ENCODE results near the gene HECW1. TPM values are rescaled to one million over a fixed set of nuclear protein-coding genes. Genes with fewer than 3 reads are reported as not detected.

The HECW1 gene
- total and polyA plus RNA-seq, 2 donors (not counting 1 experiment from before 2014, with no cell fraction given), result not detected

DNA sequence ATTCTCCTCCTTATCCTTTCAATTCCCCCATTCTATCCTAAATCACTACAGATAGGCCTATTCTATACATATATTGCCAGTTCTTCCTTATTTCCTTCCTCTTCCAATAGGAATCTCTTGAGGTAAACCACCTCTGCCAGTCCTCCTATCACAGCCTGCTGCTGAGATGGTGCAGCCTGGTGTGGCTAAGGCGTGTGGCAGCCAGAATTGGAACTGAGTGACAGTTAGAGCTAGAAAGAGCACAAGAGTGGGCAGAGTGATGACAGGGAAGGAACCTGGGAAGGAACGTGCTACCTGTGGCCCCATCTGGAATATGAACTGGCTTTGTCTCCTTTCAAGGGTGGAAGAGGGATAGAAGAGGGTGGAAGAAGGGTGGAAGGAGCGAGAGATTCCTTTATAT is 187.7 kb downstream of the HECW1 start:
- H3K4me3 ChIP-seq (ENCODE audit: control extremely low read depth in 1 of 5, extremely low read depth in 1 of 5, insufficient read depth in 1 of 5, low read depth in 2 of 5, low read length in 4 of 5), result no peak overlapping the region
- ChIA-PET CTCF (no interaction called here), POLR2A (no interaction called here)
- no peaks in the 10 kb centered on the region for H3K4me1 ChIP-seq (ENCODE audit: control insufficient read depth in 2 of 2, insufficient read depth in 2 of 2, low read length in 2 of 2)
- peaks cover 0 to 3% (median 0%) of the 10 kb centered on the region in 4 experiments for H3K27me3 ChIP-seq (replicated peaks in 1 of 4; ENCODE audit: control extremely low read depth in 1 of 4, control insufficient read depth in 3 of 4, insufficient read depth in 4 of 4, low read length in 3 of 4)
- no peak overlapping the region for H3K4me2 ChIP-seq (replicated peaks; ENCODE audit: low read depth, low read length, poor library complexity, severe bottlenecking)
- no peak overlapping the region for H3K27ac ChIP-seq (ENCODE audit: low read length in 2 of 2)
- H2AFZ ChIP-seq (ENCODE audit: insufficient read depth, low read depth, low read length, poor library complexity, severe bottlenecking), result no peak overlapping the region
- 74% methylated on average over 2 of the region's 3 CpGs for WGBS (ENCODE audit: insufficient coverage)
- no peaks in the 10 kb centered on the region for H3K9me3 Mint-ChIP-seq (ENCODE audit: insufficient read depth)
- H3K4me1 Mint-ChIP-seq, result no peaks in the 10 kb centered on the region
- H3K9ac ChIP-seq (ENCODE audit: low read length), result no peak overlapping the region
- H3K79me2 ChIP-seq (ENCODE audit: control insufficient read depth, insufficient read depth, low read length), result no peaks in the 10 kb centered on the region
- no peaks in the 10 kb centered on the region for H3K36me3 ChIP-seq (replicated peaks in 1 of 2; ENCODE audit: control extremely low read depth in 1 of 2, control insufficient read depth in 1 of 2, extremely low read depth in 1 of 2, insufficient read depth in 2 of 2, low read length in 1 of 2)
- TF ChIP-seq EZH2 (IDR thresholded peaks at IDR 0.05; ENCODE audit: borderline replicate concordance, insufficient read depth, low read depth, low read length, poor library complexity, severe bottlenecking), result no peak
- TF ChIP-seq, protein P1, sequence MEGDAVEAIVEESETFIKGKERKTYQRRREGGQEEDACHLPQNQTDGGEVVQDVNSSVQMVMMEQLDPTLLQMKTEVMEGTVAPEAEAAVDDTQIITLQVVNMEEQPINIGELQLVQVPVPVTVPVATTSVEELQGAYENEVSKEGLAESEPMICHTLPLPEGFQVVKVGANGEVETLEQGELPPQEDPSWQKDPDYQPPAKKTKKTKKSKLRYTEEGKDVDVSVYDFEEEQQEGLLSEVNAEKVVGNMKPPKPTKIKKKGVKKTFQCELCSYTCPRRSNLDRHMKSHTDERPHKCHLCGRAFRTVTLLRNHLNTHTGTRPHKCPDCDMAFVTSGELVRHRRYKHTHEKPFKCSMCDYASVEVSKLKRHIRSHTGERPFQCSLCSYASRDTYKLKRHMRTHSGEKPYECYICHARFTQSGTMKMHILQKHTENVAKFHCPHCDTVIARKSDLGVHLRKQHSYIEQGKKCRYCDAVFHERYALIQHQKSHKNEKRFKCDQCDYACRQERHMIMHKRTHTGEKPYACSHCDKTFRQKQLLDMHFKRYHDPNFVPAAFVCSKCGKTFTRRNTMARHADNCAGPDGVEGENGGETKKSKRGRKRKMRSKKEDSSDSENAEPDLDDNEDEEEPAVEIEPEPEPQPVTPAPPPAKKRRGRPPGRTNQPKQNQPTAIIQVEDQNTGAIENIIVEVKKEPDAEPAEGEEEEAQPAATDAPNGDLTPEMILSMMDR (IDR thresholded peaks at IDR 0.05), result no peak
- no peak for DNase-seq
- peaks cover 30% of the 10 kb centered on the region for H3K27me3 Mint-ChIP-seq
- H3K27ac Mint-ChIP-seq, result no peak overlapping the region
- no peak for ATAC-seq (ENCODE audit: low read depth)
- no peaks in the 10 kb centered on the region for H4K20me1 ChIP-seq (ENCODE audit: control insufficient read depth, insufficient read depth, low read length, poor library complexity, severe bottlenecking)
- intact Hi-C loops (cut with micrococcal nuclease), result no loop called here
- H3K4me3 Mint-ChIP-seq, result no peak overlapping the region
- H3K9me3 ChIP-seq (ENCODE audit: control extremely low read depth in 1 of 3, control insufficient read depth in 2 of 3, insufficient read depth in 1 of 3, low read length in 2 of 3), result no peaks in the 10 kb centered on the region

DNA sequence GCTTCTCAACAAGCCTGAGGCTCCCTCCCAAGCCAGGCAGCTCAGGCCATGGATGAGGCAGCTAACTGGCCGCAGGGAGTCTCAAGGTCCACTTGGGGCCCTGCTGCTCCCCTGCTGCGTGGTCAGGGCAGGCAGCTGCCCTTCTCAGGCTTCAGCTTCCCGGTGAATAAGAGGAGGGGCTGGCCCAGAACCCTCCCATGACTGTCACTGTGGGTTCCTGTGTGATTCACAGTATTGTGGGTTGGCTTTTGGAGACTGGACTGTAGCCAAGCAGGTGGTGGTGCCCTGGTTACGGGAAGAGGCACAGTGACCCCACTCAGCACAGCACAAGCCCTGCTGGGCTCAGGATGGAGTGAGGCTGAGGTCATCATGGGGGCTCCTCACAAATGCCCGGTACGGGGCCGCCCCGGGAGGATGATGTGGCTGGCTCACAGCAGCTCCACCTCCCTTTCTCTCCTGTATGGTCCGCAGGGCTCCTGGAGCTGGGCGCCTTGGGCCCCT is 189.8 kb downstream of the HECW1 start:
- peaks cover 27% of the 10 kb centered on the region for H3K27me3 Mint-ChIP-seq
- H3K4me1 Mint-ChIP-seq, result no peaks in the 10 kb centered on the region
- H3K36me3 ChIP-seq (replicated peaks in 1 of 2; ENCODE audit: control extremely low read depth in 1 of 2, control insufficient read depth in 1 of 2, extremely low read depth in 1 of 2, insufficient read depth in 2 of 2, low read length in 1 of 2), result no peaks in the 10 kb centered on the region
- no peaks in the 10 kb centered on the region for H3K9me3 ChIP-seq (ENCODE audit: control extremely low read depth in 1 of 3, control insufficient read depth in 2 of 3, insufficient read depth in 1 of 3, low read length in 2 of 3)
- no peaks in the 10 kb centered on the region for H4K20me1 ChIP-seq (ENCODE audit: control insufficient read depth, insufficient read depth, low read length, poor library complexity, severe bottlenecking)
- ATAC-seq (ENCODE audit: low read depth), result no peak
- H3K4me3 Mint-ChIP-seq, result no peak overlapping the region
- H3K9me3 Mint-ChIP-seq (ENCODE audit: insufficient read depth), result no peaks in the 10 kb centered on the region
- peaks cover 0 to 3% (median 0%) of the 10 kb centered on the region in 4 experiments for H3K27me3 ChIP-seq (replicated peaks in 1 of 4; ENCODE audit: control extremely low read depth in 1 of 4, control insufficient read depth in 3 of 4, insufficient read depth in 4 of 4, low read length in 3 of 4)
- DNase-seq, result no peak
- H3K9ac ChIP-seq (ENCODE audit: low read length), result no peak overlapping the region
- CTCF ChIA-PET, result no interaction called here
- H3K27ac ChIP-seq (ENCODE audit: low read length in 2 of 2), result no peak overlapping the region
- H3K4me2 ChIP-seq (replicated peaks; ENCODE audit: low read depth, low read length, poor library complexity, severe bottlenecking), result no peak overlapping the region
- no peaks in the 10 kb centered on the region for H3K4me1 ChIP-seq (ENCODE audit: control insufficient read depth in 2 of 2, insufficient read depth in 2 of 2, low read length in 2 of 2)
- intact Hi-C loops (cut with micrococcal nuclease), result no loop called here
- 42% methylated on average over 8 of the region's 10 CpGs for WGBS (ENCODE audit: insufficient coverage)
- POLR2A ChIA-PET, result no interaction called here
- no peak overlapping the region for H3K27ac Mint-ChIP-seq
- no peak overlapping the region for H3K4me3 ChIP-seq (ENCODE audit: control extremely low read depth in 1 of 5, extremely low read depth in 1 of 5, insufficient read depth in 1 of 5, low read depth in 2 of 5, low read length in 4 of 5)
- no peak for TF ChIP-seq EZH2 (IDR thresholded peaks at IDR 0.05; ENCODE audit: borderline replicate concordance, insufficient read depth, low read depth, low read length, poor library complexity, severe bottlenecking)
- TF ChIP-seq, protein P1 (IDR thresholded peaks at IDR 0.05), result no peak
- H3K79me2 ChIP-seq (ENCODE audit: control insufficient read depth, insufficient read depth, low read length), result no peaks in the 10 kb centered on the region
- H2AFZ ChIP-seq (ENCODE audit: insufficient read depth, low read depth, low read length, poor library complexity, severe bottlenecking), result no peak overlapping the region

Data from B cell (primary cell).